Panc1 (cell line): ENCODE data around the gene TRAF6. TPM values are rescaled to one million over a fixed set of nuclear protein-coding genes. Genes with fewer than 3 reads are reported as not detected.
A peak's percentile ranks its signal among the peaks of the same experiment; 100 is the strongest.

ENCODE experiments used
- ATAC-seq: fragments of 200-7000 bp; cut with Tn5 transposase; 2 replicates; pipeline ENCODE4 v1.9.1; 2020; ENCODE audit warnings: mild to moderate bottlenecking, moderate library complexity
- BruUV-seq: library from RNA; stranded (reverse); fragments of 400-500 nt; replicated peaks from 2 replicates; lab custom pipeline; 2021; lab: Mats Ljungman, UMichigan
- CTCF ChIA-PET: fragments of 300-600 bp; sonication (Branson Sonifier 250); formaldehyde crosslinking; loops from one replicate; lab custom pipeline; 2022; ENCODE audit warnings: antibody characterized with exemption; lab: Charles Lee
- POLR2A ChIA-PET: fragments of 300-600 bp; sonication (Branson Sonifier 250); formaldehyde crosslinking; loops from one replicate; lab custom pipeline; 2022; ENCODE audit warnings: antibody characterized with exemption; lab: Charles Lee
- DNase-seq: peaks from one replicate; pipeline ENCODE4 v3.0.0-alpha.2; 2010; ENCODE audit warnings: low read depth, low spot score
- H3K27ac ChIP-seq: 2 replicates; pipeline ENCODE4 v1.5.1; 2011; ENCODE audit warnings: mild to moderate bottlenecking, low read length, inconsistent platforms
- H3K27me3 ChIP-seq: fragments of 200-500 bp; sonication (Bioruptor generic); 2 replicates; pipeline ENCODE4 v1.6.0; 2014; ENCODE audit warnings: low read length, inconsistent platforms; ENCODE audit not compliant: control insufficient read depth, insufficient read depth
- H3K36me3 ChIP-seq: fragments of 200-500 bp; sonication (Bioruptor generic); 2 replicates; pipeline ENCODE4 v1.5.1; 2014; ENCODE audit warnings: inconsistent platforms, mild to moderate bottlenecking, low read length, moderate library complexity; ENCODE audit not compliant: control insufficient read depth, insufficient read depth
- H3K4me1 ChIP-seq: 2 replicates; pipeline ENCODE4 v1.5.1; 2011; ENCODE audit warnings: inconsistent platforms, mild to moderate bottlenecking, low read length, moderate library complexity; ENCODE audit not compliant: control insufficient read depth, insufficient read depth
- H3K4me3 ChIP-seq, 2 experiments: 2 replicates each; pipeline ENCODE4 v1.5.1; 2011 to 2012; ENCODE audit warnings: low read depth in 2 of 2, low read length in 2 of 2, mild to moderate bottlenecking in 2 of 2, inconsistent platforms in 1 of 2, moderate library complexity in 1 of 2
- H3K9me3 ChIP-seq: fragments of 200-500 bp; sonication (Bioruptor generic); 2 replicates; pipeline ENCODE4 v1.5.1; 2014; ENCODE audit warnings: low read depth, mild to moderate bottlenecking, inconsistent platforms, low read length, moderate library complexity; ENCODE audit not compliant: control insufficient read depth, insufficient read depth
- POLR2AphosphoS5 ChIP-seq: IDR thresholded peaks from 2 replicates; pipeline ENCODE4 v1.6.1; 2012; ENCODE audit warnings: mild to moderate bottlenecking, low read depth, low read length, moderate library complexity
- REST ChIP-seq, 2 experiments: IDR thresholded peaks; 2 replicates each; pipeline ENCODE4 v1.6.1; 2011 to 2012; ENCODE audit warnings: low read depth in 2 of 2, control low read depth in 1 of 2, low read length in 1 of 2, mild to moderate bottlenecking in 1 of 2, moderate library complexity in 1 of 2; ENCODE audit not compliant: insufficient read depth in 1 of 2
- SIN3A ChIP-seq: IDR thresholded peaks from 2 replicates; pipeline ENCODE4 v1.6.1; 2012; ENCODE audit warnings: low read depth, mild to moderate bottlenecking, low read length, moderate library complexity, borderline replicate concordance; ENCODE audit not compliant: insufficient read depth
- TCF7L2 ChIP-seq: IDR thresholded peaks from 2 replicates; pipeline ENCODE4 v1.6.1; 2011; ENCODE audit warnings: mild to moderate bottlenecking, low read depth, low read length, inconsistent platforms
- in situ Hi-C: cut with HindIII; loops from 2 replicates; pipeline ENCODE4 v1.10.0; 2016; ENCODE audit warnings: low sequenced_read_pairs, low pct_unique_long_range_greater_than_20kb
- intact Hi-C: fragments of 100-400 bp; cut with micrococcal nuclease; formaldehyde crosslinking; loops from one replicate; pipeline ENCODE4 v1.10.0; 2022; ENCODE audit not compliant: unreplicated experiment
- total RNA-seq: library from RNA; stranded (reverse); gene quantifications from one replicate; pipeline ENCODE4 v1.2.1, GENCODE V29; 2021; ENCODE audit not compliant: unreplicated experiment
- TF ChIP-seq, protein P1 (sequence below): fragments of 450-650 bp; IDR thresholded peaks from 2 replicates; pipeline ENCODE4 v1.5.1; 2017; ENCODE audit warnings: mild to moderate bottlenecking

The TRAF6 gene
- total RNA-seq, 1 experiment from 2014 or later: 10.9 TPM

DNA sequence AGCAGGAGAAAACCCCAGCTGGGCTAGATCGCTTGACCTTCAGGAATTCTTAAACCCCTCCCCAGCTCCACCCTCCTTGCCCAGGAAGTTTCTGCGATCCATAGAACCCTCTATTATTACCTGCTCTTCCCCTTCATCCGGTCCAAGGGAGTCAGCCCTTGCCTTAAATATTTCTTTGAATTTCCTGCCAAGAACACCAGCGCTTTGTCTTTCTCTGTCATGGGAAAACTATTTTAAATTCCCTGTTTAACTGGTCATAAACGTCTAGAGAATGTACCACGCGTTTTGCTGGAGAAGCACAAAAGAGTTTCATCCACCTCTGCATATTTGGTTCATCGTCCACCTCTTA is 496 bp upstream of the TRAF6 start:
- no peak for DNase-seq
- in situ Hi-C loops: no loop called here

DNA sequence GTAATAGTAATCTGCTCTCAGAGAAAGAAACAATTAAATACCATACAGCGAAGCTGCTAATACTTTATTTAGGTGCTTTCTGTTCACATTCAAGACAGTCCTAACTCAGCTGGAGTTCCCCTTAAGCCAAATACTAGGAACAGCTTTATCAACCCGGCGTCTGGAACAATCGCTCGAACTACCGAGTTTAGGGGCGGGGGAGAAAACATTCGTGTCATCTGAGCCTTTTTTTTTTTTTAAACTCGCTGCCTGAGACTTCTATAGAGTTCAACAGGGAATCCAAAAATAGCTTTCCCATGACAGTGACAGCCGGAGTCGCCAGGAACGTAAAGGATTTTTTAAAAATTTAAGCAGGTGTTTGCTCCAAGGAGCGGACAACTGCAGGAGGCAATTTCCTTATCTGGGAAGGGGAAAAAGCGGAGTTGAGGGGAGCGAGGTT is 852 bp downstream of the TRAF6 start:
- H3K36me3 ChIP-seq: peaks cover 3% of the 10 kb centered on the region; the same call in 1 of the 2 replicates
- no peaks in the 10 kb centered on the region for H3K9me3 ChIP-seq
- ATAC-seq: no peak
- no TSS peak for BruUV-seq
- H3K27ac ChIP-seq: peak overlapping the region; percentile 86
- no peaks in the 10 kb centered on the region for H3K27me3 ChIP-seq
- intact Hi-C loops: no loop called here
- POLR2A ChIA-PET: interaction anchor here (0.6 kb wide), 2 partner anchors 10 to 135 kb away, joined by 3 to 5 read pairs; no protein-coding TSS in a partner anchor
- peak overlapping the region; percentile 96 to 97 for H3K4me3 ChIP-seq
- in situ Hi-C loops: no loop called here
- CTCF ChIA-PET: no interaction called here
- peaks cover 7% of the 10 kb centered on the region for H3K4me1 ChIP-seq
- no peak for TF ChIP-seq REST (IDR thresholded peaks at IDR 0.05; ENCODE audit: insufficient read depth in 1 of 2, low read depth in 2 of 2, low read length in 1 of 2)
- no peak for TF ChIP-seq POLR2AphosphoS5
- TF ChIP-seq, protein P1, sequence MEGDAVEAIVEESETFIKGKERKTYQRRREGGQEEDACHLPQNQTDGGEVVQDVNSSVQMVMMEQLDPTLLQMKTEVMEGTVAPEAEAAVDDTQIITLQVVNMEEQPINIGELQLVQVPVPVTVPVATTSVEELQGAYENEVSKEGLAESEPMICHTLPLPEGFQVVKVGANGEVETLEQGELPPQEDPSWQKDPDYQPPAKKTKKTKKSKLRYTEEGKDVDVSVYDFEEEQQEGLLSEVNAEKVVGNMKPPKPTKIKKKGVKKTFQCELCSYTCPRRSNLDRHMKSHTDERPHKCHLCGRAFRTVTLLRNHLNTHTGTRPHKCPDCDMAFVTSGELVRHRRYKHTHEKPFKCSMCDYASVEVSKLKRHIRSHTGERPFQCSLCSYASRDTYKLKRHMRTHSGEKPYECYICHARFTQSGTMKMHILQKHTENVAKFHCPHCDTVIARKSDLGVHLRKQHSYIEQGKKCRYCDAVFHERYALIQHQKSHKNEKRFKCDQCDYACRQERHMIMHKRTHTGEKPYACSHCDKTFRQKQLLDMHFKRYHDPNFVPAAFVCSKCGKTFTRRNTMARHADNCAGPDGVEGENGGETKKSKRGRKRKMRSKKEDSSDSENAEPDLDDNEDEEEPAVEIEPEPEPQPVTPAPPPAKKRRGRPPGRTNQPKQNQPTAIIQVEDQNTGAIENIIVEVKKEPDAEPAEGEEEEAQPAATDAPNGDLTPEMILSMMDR: no peak
- no peak for TF ChIP-seq TCF7L2
- no peak for TF ChIP-seq SIN3A
- DNase-seq: no peak

More for the DNA sequence above, 496 bp upstream of the TRAF6 start:
- Histone ChIP-seq H3K27ac (peak overlapping the region; percentile 86), H3K4me3 (peak overlapping the region; percentile 96 to 97), H3K4me1 (peaks cover 7% of the 10 kb centered on the region), H3K9me3 (no peaks in the 10 kb centered on the region), H3K36me3 (peaks cover 3% of the 10 kb centered on the region; the same call in 1 of the 2 replicates), H3K27me3 (no peaks in the 10 kb centered on the region)
- TF ChIP-seq, protein P1: no peak
- TF ChIP-seq REST (IDR thresholded peaks at IDR 0.05; ENCODE audit: insufficient read depth in 1 of 2, low read depth in 2 of 2, low read length in 1 of 2): no peak
- TF ChIP-seq SIN3A: no peak
- TF ChIP-seq POLR2AphosphoS5: no peak
- TF ChIP-seq TCF7L2: no peak
- intact Hi-C loops: no loop called here
- POLR2A ChIA-PET: no interaction called here
- CTCF ChIA-PET: interaction anchor here (1.0 kb wide), 1 partner anchor 12 kb away, joined by 3 read pairs; no protein-coding TSS in a partner anchor
- no TSS peak for BruUV-seq
- ATAC-seq: peak; percentile 45
